ENCODE measurements around the gene RBPMS2. TPM values are rescaled to one million over a fixed set of nuclear protein-coding genes. Genes with fewer than 3 reads are reported as not detected.
"Not testable (repeated sequence)": the region's sequence is repeated elsewhere in the genome, so short reads cannot be mapped to it uniquely, and the experiment has no call there.

RBPMS2 gene
- under 0.01 TPM for total RNA-seq

- DNase-seq (ENCODE audit: low spot score in 2 of 2) (peak; percentile 51 to 55), FAIRE-seq (no peak)
Measured at GRCh38 chr15:64775551-64776401, at the start of gene RBPMS2. RBPMS2 (minus strand) TSS chr15:64775589; CDS start chr15:64775319, 270 bp downstream.

GRCh38 chr15:64824929-64825430, 49.6 kb upstream of the RBPMS2 start:
- no peak for DNase-seq (ENCODE audit: low spot score in 2 of 2)
- FAIRE-seq, result no peak

- FAIRE-seq, result no peak
- no peak for DNase-seq (ENCODE audit: low spot score in 2 of 2)
Measured at GRCh38 chr15:64816452-64816851, 41.1 kb upstream of the RBPMS2 start.

- not testable (repeated sequence) for FAIRE-seq; DNase-seq (ENCODE audit: low spot score in 2 of 2)
Measured at GRCh38 chr15:64814965-64815364, 39.6 kb upstream of the RBPMS2 start.

GRCh38 chr15:64814283-64814682, 38.9 kb upstream of the RBPMS2 start:
- FAIRE-seq; DNase-seq (ENCODE audit: low spot score in 2 of 2): not testable (repeated sequence)

GRCh38 chr15:64813075-64813474, 37.7 kb upstream of the RBPMS2 start:
- no peak for FAIRE-seq
- DNase-seq (ENCODE audit: low spot score in 2 of 2), result no peak

GRCh38 chr15:64810497-64811326, 35.3 kb upstream of the RBPMS2 start:
- DNase-seq (ENCODE audit: low spot score in 2 of 2) (no peak), FAIRE-seq (no peak)

- FAIRE-seq, result no peak
- peak; percentile 73 to 85 for DNase-seq (ENCODE audit: low spot score in 2 of 2)
Measured at GRCh38 chr15:64809649-64810496, 34.5 kb upstream of the RBPMS2 start.

- DNase-seq (ENCODE audit: low spot score in 2 of 2) (no peak), FAIRE-seq (no peak)
Measured at GRCh38 chr15:64808785-64809453, 33.5 kb upstream of the RBPMS2 start.

GRCh38 chr15:64807751-64808222, 32.4 kb upstream of the RBPMS2 start:
- DNase-seq (ENCODE audit: low spot score in 2 of 2) (no peak), FAIRE-seq (no peak)

- DNase-seq (ENCODE audit: low spot score in 2 of 2), result no peak
- no peak for FAIRE-seq
Measured at GRCh38 chr15:64807051-64807749, 31.8 kb upstream of the RBPMS2 start.

- DNase-seq (ENCODE audit: low spot score in 2 of 2) (no peak), FAIRE-seq (no peak)
Measured at GRCh38 chr15:64806509-64806908, 31.1 kb upstream of the RBPMS2 start.

- no peak for FAIRE-seq
- no peak for DNase-seq (ENCODE audit: low spot score in 2 of 2)
Measured at GRCh38 chr15:64804619-64805018, 29.2 kb upstream of the RBPMS2 start.

- no peak for DNase-seq (ENCODE audit: low spot score in 2 of 2)
- FAIRE-seq, result no peak
Measured at GRCh38 chr15:64803526-64803925, 28.1 kb upstream of the RBPMS2 start.

- no peak for FAIRE-seq
Measured at GRCh38 chr15:64800476-64800875, 25.1 kb upstream of the RBPMS2 start.

GRCh38 chr15:64798905-64799304, 23.5 kb upstream of the RBPMS2 start:
- DNase-seq (ENCODE audit: low spot score in 2 of 2); FAIRE-seq: not testable (repeated sequence)

More at GRCh38 chr15:64800476-64800875, 25.1 kb upstream of the RBPMS2 start:
- no peak for DNase-seq (ENCODE audit: low spot score in 2 of 2)

GRCh38 chr15:64795921-64796320, 20.5 kb upstream of the RBPMS2 start:
- not testable (repeated sequence) for FAIRE-seq; DNase-seq (ENCODE audit: low spot score in 2 of 2)

GRCh38 chr15:64795299-64795698, 19.9 kb upstream of the RBPMS2 start:
- not testable (repeated sequence) for FAIRE-seq; DNase-seq (ENCODE audit: low spot score in 2 of 2)

- DNase-seq (ENCODE audit: low spot score in 2 of 2), result no peak
- no peak for FAIRE-seq
Measured at GRCh38 chr15:64792282-64792681, 16.9 kb upstream of the RBPMS2 start.
